Ascending aorta (tissue), 2 donors: ENCODE measurements around the gene GPX3. TPM values are rescaled to one million over a fixed set of nuclear protein-coding genes. Genes with fewer than 3 reads are reported as not detected.

ENCODE experiments used
- DNase-seq, 2 donors: peaks; one replicate each; pipeline ENCODE4 v3.0.0-alpha.2; 2019; ENCODE audit warnings: low spot score in 2 of 2
- H3K27ac ChIP-seq, 2 donors: fragments of 200-600 bp; sonication (generic); one replicate each; pipeline ENCODE4 v1.5.1; 2016 to 2017; ENCODE audit warnings: mild to moderate bottlenecking in 1 of 2
- H3K27me3 ChIP-seq: fragments of 200-600 bp; sonication (generic); one replicate; pipeline ENCODE4 v1.5.1; 2017
- H3K36me3 ChIP-seq, 2 donors: fragments of 200-600 bp; sonication (generic); one replicate each; pipeline ENCODE4 v1.5.1; 2016
- H3K4me1 ChIP-seq, 2 donors: fragments of 200-600 bp; sonication (generic); one replicate each; pipeline ENCODE4 v1.5.1; 2016 to 2017; ENCODE audit warnings: mild to moderate bottlenecking in 1 of 2
- H3K4me3 ChIP-seq, 2 donors: fragments of 200-600 bp; sonication (generic); one replicate each; pipeline ENCODE4 v1.5.1; 2016 to 2017; ENCODE audit warnings: mild to moderate bottlenecking in 1 of 2
- H3K9me3 ChIP-seq, 2 donors: fragments of 200-600 bp; sonication (generic); one replicate each; pipeline ENCODE4 v1.5.1; 2016
- intact Hi-C: fragments of 100-400 bp; cut with DNase I; formaldehyde crosslinking; loops from one replicate; pipeline ENCODE4 v1.15.1; 2023
- total RNA-seq: library from RNA; depleted of rRNA; stranded (reverse); fragments of >200 nt; gene quantifications from one replicate; pipeline ENCODE4 v1.1.0, GENCODE V29; 2016
- TF ChIP-seq, protein P1 (sequence below), 3 experiments: fragments of 200-600 bp in 2 of 3; fragments of 450-650 bp in 1 of 3; sonication (generic) in 2 of 3; IDR thresholded peaks; one replicate each; pipeline ENCODE4 v1.5.1; 2016 to 2019; ENCODE audit warnings: antibody characterized with exemption in 3 of 3, mild to moderate bottlenecking in 1 of 3, moderate library complexity in 1 of 3

GPX3 gene
- total RNA-seq, 1 donor from 2014 or later = 2,056 TPM

DNA sequence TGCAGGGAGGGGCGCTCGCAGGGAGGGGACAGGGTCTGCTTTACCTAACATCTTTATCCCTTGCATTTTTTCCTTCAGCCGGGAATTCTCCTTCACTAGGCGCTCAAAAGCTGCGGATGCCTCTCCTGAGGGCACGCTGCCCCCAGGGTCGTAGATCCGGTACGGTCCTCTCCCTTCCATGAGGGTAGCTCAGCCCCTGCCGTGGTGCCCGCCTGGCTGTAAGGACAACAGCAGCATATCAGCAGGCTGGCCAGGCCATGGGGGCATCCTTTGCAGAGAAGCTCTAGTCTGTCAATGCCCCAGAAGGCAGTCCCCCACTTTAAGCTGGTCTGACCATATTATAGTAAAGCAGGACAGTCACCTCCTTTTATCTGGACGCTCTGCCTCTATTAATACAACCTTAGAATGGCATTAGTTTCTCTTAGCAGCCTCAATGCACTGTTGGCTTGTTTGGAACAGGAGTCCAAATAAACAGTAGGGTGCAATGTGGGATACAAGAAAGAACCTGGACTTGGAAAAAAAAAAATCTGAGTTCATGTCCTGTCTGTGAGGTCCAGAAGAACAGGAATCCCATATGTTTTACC is 44.6 kb downstream of the GPX3 start:
- H3K27ac ChIP-seq = peak overlapping the region in 1 of 2 donors; percentile 74
- intact Hi-C loops = no loop called here
- no peak overlapping the region for H3K4me3 ChIP-seq
- H3K27me3 ChIP-seq = no peaks in the 10 kb centered on the region
- peaks cover 26 to 60% of the 10 kb centered on the region in 2 donors for H3K4me1 ChIP-seq
- no peak for DNase-seq
- no peaks in the 10 kb centered on the region for H3K9me3 ChIP-seq
- peaks cover 5 to 19% of the 10 kb centered on the region in 2 donors for H3K36me3 ChIP-seq
- TF ChIP-seq, protein P1, sequence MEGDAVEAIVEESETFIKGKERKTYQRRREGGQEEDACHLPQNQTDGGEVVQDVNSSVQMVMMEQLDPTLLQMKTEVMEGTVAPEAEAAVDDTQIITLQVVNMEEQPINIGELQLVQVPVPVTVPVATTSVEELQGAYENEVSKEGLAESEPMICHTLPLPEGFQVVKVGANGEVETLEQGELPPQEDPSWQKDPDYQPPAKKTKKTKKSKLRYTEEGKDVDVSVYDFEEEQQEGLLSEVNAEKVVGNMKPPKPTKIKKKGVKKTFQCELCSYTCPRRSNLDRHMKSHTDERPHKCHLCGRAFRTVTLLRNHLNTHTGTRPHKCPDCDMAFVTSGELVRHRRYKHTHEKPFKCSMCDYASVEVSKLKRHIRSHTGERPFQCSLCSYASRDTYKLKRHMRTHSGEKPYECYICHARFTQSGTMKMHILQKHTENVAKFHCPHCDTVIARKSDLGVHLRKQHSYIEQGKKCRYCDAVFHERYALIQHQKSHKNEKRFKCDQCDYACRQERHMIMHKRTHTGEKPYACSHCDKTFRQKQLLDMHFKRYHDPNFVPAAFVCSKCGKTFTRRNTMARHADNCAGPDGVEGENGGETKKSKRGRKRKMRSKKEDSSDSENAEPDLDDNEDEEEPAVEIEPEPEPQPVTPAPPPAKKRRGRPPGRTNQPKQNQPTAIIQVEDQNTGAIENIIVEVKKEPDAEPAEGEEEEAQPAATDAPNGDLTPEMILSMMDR (IDR thresholded peaks at IDR 0.05) = no peak

GRCh38 chr5:151065609-151066008 is 45.2 kb downstream of the GPX3 start:
- TF ChIP-seq, protein P1 (IDR thresholded peaks at IDR 0.05) = no peak
- H3K4me3 ChIP-seq = no peak overlapping the region
- peaks cover 24 to 54% of the 10 kb centered on the region in 2 donors for H3K4me1 ChIP-seq
- no peaks in the 10 kb centered on the region for H3K9me3 ChIP-seq
- intact Hi-C loops = no loop called here
- H3K36me3 ChIP-seq = peaks cover 5 to 13% of the 10 kb centered on the region in 2 donors
- H3K27ac ChIP-seq = no peak overlapping the region
- DNase-seq = no peak
- H3K27me3 ChIP-seq = no peaks in the 10 kb centered on the region

DNA sequence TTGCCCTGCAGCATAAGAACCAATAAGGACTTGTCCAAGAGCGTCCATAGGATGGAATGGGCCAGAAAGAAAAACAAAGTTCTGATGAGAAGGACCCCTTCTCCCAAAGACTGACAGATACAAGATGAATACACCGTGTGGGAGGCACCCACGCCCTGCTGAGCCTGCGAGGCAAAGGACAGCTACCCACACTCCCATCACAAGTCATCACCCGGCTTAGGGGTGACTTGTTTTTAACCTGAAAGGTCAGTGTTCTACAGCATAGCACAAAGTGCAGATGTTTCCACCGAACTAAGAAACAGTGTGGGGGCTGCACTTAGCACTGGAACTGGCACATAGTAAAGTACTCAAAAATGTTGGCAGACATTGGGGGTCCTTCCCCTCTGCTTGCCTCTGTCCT is 46.5 kb downstream of the GPX3 start:
- H3K9me3 ChIP-seq = no peaks in the 10 kb centered on the region
- intact Hi-C loops = no loop called here
- TF ChIP-seq, protein P1 (IDR thresholded peaks at IDR 0.05) = no peak
- no peak for DNase-seq
- no peak overlapping the region for H3K27ac ChIP-seq
- H3K4me1 ChIP-seq = peaks cover 24 to 50% of the 10 kb centered on the region in 2 donors
- H3K36me3 ChIP-seq = peaks cover 1 to 5% of the 10 kb centered on the region in 2 donors
- H3K27me3 ChIP-seq = no peaks in the 10 kb centered on the region
- H3K4me3 ChIP-seq = no peak overlapping the region

- H3K36me3 ChIP-seq = peaks cover 0 to 5% of the 10 kb centered on the region in 2 donors
- no peak overlapping the region for H3K4me3 ChIP-seq
- H3K27ac ChIP-seq = peak overlapping the region; percentile 68 to 72
- H3K27me3 ChIP-seq = no peaks in the 10 kb centered on the region
- H3K9me3 ChIP-seq = no peaks in the 10 kb centered on the region
- TF ChIP-seq, protein P1 (IDR thresholded peaks at IDR 0.05) = no peak
- intact Hi-C loops = no loop called here
- H3K4me1 ChIP-seq = peaks cover 24 to 52% of the 10 kb centered on the region in 2 donors
- no peak for DNase-seq
These were observed 47.4 kb downstream of the GPX3 start for GRCh38 chr5:151067632-151068432.

- TF ChIP-seq, protein P1 (IDR thresholded peaks at IDR 0.05) = no peak
- intact Hi-C loops = no loop called here
- peaks cover 0 to 5% of the 10 kb centered on the region in 2 donors for H3K36me3 ChIP-seq
- no peaks in the 10 kb centered on the region for H3K27me3 ChIP-seq
- no peak for DNase-seq
- no peak overlapping the region for H3K4me3 ChIP-seq
- peak overlapping the region; percentile 68 to 72 for H3K27ac ChIP-seq
- H3K4me1 ChIP-seq = peaks cover 20 to 46% of the 10 kb centered on the region in 2 donors
- no peaks in the 10 kb centered on the region for H3K9me3 ChIP-seq
These were observed 48.2 kb downstream of the GPX3 start for GRCh38 chr5:151068433-151069197.
